ENCODE measurements around the gene VWF.

The VWF gene

DNA sequence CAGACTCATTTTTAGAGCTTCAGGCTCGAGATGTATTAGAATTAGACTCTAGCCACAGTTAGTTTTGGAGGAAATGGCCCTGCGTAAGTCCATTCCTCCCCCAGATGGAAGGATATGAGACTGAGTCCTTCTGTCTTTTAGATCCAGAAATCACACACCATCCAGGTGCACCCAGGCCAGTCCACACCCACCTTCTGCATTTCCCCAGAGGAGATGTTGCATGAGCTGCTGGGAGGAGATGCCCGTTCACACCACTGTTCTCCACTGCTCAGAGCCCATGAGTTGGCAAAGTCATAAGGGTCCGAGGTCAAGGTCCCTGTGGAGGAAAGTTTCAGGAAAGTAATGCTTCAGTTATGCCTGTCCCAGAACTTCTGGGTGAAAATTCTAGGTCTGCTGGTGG, 29.2 kb downstream of the VWF start:
- TF ChIP-seq, protein P1, sequence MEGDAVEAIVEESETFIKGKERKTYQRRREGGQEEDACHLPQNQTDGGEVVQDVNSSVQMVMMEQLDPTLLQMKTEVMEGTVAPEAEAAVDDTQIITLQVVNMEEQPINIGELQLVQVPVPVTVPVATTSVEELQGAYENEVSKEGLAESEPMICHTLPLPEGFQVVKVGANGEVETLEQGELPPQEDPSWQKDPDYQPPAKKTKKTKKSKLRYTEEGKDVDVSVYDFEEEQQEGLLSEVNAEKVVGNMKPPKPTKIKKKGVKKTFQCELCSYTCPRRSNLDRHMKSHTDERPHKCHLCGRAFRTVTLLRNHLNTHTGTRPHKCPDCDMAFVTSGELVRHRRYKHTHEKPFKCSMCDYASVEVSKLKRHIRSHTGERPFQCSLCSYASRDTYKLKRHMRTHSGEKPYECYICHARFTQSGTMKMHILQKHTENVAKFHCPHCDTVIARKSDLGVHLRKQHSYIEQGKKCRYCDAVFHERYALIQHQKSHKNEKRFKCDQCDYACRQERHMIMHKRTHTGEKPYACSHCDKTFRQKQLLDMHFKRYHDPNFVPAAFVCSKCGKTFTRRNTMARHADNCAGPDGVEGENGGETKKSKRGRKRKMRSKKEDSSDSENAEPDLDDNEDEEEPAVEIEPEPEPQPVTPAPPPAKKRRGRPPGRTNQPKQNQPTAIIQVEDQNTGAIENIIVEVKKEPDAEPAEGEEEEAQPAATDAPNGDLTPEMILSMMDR (IDR thresholded peaks at IDR 0.05; ENCODE audit: low read depth, low read length): no peak
- TF ChIP-seq MYC (IDR thresholded peaks at IDR 0.05; ENCODE audit: low read depth, low read length): no peak
- TF ChIP-seq, protein P2, sequence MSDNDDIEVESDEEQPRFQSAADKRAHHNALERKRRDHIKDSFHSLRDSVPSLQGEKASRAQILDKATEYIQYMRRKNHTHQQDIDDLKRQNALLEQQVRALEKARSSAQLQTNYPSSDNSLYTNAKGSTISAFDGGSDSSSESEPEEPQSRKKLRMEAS (IDR thresholded peaks at IDR 0.05; ENCODE audit: low read depth, low read length): no peak
- no peak for TF ChIP-seq POLR2A (IDR thresholded peaks at IDR 0.05; ENCODE audit: extremely low read depth, insufficient read length)
- H3K4me3 ChIP-seq (ENCODE audit: low read depth, low read length): no peak overlapping the region
- no peak for DNase-seq (ENCODE audit: low read depth)

DNA sequence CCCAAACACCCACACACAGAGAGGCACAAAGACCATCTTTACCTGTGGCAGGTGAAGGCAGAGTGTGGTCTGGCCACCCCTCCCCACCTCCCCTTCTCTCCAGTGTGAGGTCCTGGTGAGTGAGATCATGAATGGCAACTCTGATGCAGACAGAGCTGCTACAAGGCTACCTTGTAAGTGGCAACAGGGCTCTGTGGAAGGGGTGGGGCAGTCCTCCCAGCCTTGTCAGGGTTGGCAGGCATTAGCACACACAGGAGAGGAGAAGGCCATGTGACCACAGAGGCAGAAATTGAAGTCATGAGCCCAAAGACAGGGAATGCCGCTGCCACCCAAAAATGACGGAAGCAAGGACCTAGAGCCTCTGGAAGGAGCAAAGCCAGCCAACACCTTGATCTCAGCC, 30.7 kb downstream of the VWF start:
- H3K4me3 ChIP-seq (ENCODE audit: low read depth, low read length): no peak overlapping the region
- no peak for DNase-seq (ENCODE audit: low read depth)
- TF ChIP-seq POLR2A (IDR thresholded peaks at IDR 0.05; ENCODE audit: extremely low read depth, insufficient read length) (no peak), MYC (IDR thresholded peaks at IDR 0.05; ENCODE audit: low read depth, low read length) (no peak)
- TF ChIP-seq, protein P2 (IDR thresholded peaks at IDR 0.05; ENCODE audit: low read depth, low read length): no peak
- TF ChIP-seq, protein P1 (IDR thresholded peaks at IDR 0.05; ENCODE audit: low read depth, low read length): no peak

GRCh38 chr12:6092784-6093722, 31.4 kb downstream of the VWF start:
- H3K4me3 ChIP-seq (ENCODE audit: low read depth, low read length): no peak overlapping the region
- TF ChIP-seq POLR2A (IDR thresholded peaks at IDR 0.05; ENCODE audit: extremely low read depth, insufficient read length) (no peak), MYC (IDR thresholded peaks at IDR 0.05; ENCODE audit: low read depth, low read length) (no peak)
- TF ChIP-seq, protein P2 (IDR thresholded peaks at IDR 0.05; ENCODE audit: low read depth, low read length): no peak
- TF ChIP-seq, protein P1 (IDR thresholded peaks at IDR 0.05; ENCODE audit: low read depth, low read length): no peak
- DNase-seq (ENCODE audit: low read depth): peak; percentile 68

DNA sequence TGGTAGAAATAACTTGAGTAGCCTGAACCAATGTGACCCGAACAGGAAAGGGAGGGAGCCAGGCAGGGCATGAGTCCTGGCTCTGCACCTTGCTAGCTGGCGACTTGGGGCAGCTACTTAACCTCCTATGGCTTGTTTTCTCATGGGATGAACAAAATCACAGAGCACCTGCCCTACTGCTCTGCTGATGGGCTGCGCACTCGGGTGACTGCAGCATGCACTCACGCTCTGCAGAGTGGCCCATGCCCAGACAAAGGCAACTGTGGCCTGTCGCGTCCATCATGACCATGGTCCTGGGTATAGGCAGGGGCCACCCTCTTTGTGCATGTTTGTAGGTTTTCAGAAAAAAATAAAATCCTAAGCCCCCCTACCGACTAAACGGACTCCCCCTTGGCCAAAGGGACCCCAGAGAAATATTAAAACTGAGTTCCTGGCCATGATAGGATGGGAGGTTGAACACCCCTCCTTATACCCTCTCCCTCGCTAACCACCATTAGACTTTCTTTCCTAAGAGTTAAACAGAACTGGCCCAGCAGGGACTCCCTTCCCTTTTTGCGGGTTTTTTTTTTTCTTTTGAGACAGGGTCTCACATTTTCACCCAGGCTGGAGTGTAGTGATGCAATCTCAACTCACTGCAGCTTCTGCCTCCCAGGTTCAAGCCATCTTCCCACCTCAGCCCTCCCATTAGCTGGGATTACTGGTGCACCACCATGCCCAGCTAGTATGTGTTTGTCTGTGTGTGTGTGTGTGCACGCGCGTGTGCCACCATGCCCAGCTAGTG, 32.5 kb downstream of the VWF start:
- DNase-seq (ENCODE audit: low read depth): peak; percentile 74
- no peak overlapping the region for H3K4me3 ChIP-seq (ENCODE audit: low read depth, low read length)
- TF ChIP-seq, protein P1 (IDR thresholded peaks at IDR 0.05; ENCODE audit: low read depth, low read length): no peak
- TF ChIP-seq POLR2A (IDR thresholded peaks at IDR 0.05; ENCODE audit: extremely low read depth, insufficient read length): no peak
- no peak for TF ChIP-seq MYC (IDR thresholded peaks at IDR 0.05; ENCODE audit: low read depth, low read length)
- TF ChIP-seq, protein P2 (IDR thresholded peaks at IDR 0.05; ENCODE audit: low read depth, low read length): no peak

DNA sequence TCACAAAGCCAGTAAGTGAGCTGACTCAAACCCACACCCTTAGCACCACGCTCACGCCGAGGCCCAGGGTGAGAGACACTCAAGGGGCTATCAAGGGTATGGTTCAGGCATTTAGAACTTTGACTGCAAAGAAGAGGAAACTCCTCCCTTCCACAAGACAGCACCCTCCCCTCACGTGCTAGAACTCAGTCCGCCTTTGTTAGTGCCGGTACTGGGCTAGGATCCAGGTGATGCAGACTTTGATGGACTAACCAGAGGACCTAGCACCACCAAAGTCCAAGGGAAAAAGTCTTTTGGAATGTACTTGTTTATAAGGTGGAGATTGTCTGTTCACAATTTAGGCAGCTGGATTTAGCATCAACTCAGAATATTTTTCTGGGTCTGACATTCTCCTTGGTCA, 33.7 kb downstream of the VWF start:
- no peak for DNase-seq (ENCODE audit: low read depth)
- no peak overlapping the region for H3K4me3 ChIP-seq (ENCODE audit: low read depth, low read length)
- TF ChIP-seq, protein P2 (IDR thresholded peaks at IDR 0.05; ENCODE audit: low read depth, low read length): no peak
- TF ChIP-seq POLR2A (IDR thresholded peaks at IDR 0.05; ENCODE audit: extremely low read depth, insufficient read length) (no peak), MYC (IDR thresholded peaks at IDR 0.05; ENCODE audit: low read depth, low read length) (no peak)
- TF ChIP-seq, protein P1 (IDR thresholded peaks at IDR 0.05; ENCODE audit: low read depth, low read length): no peak

Measured in NB4 (cell line).